Kidney epithelial cell (primary cell): ENCODE measurements around the gene CHMP2A. TPM values are rescaled to one million over a fixed set of nuclear protein-coding genes. Genes with fewer than 3 reads are reported as not detected.

ENCODE experiments used
- DNase-seq: peaks from one replicate; pipeline ENCODE4 v3.0.0-alpha.2; 2010; ENCODE audit warnings: low read depth
- H3K27me3 ChIP-seq: 2 replicates; pipeline ENCODE4 v1.6.0; 2011; ENCODE audit warnings: low read length; ENCODE audit not compliant: control insufficient read depth, insufficient read depth
- H3K36me3 ChIP-seq: 2 replicates; pipeline ENCODE4 v1.5.1; 2011; ENCODE audit warnings: low read length; ENCODE audit not compliant: control insufficient read depth, insufficient read depth
- H3K4me3 ChIP-seq: 2 replicates; pipeline ENCODE4 v1.5.1; 2011; ENCODE audit warnings: low read depth, mild to moderate bottlenecking, control low read depth, low read length
- total RNA-seq: library from RNA; depleted of rRNA; stranded (reverse); fragments of >200 nt; gene quantifications from 2 replicates; pipeline ENCODE4 v1.2.3, GENCODE V29; 2015
- TF ChIP-seq, protein P1 (sequence below): IDR thresholded peaks from 2 replicates; pipeline ENCODE4 v1.5.1; 2011; ENCODE audit warnings: mild to moderate bottlenecking, moderate library complexity, low read length, control low read depth, inconsistent platforms; ENCODE audit not compliant: insufficient read depth, poor library complexity, severe bottlenecking

CHMP2A gene
- total RNA-seq, 1 donor from 2014 or later = 154 TPM

DNA sequence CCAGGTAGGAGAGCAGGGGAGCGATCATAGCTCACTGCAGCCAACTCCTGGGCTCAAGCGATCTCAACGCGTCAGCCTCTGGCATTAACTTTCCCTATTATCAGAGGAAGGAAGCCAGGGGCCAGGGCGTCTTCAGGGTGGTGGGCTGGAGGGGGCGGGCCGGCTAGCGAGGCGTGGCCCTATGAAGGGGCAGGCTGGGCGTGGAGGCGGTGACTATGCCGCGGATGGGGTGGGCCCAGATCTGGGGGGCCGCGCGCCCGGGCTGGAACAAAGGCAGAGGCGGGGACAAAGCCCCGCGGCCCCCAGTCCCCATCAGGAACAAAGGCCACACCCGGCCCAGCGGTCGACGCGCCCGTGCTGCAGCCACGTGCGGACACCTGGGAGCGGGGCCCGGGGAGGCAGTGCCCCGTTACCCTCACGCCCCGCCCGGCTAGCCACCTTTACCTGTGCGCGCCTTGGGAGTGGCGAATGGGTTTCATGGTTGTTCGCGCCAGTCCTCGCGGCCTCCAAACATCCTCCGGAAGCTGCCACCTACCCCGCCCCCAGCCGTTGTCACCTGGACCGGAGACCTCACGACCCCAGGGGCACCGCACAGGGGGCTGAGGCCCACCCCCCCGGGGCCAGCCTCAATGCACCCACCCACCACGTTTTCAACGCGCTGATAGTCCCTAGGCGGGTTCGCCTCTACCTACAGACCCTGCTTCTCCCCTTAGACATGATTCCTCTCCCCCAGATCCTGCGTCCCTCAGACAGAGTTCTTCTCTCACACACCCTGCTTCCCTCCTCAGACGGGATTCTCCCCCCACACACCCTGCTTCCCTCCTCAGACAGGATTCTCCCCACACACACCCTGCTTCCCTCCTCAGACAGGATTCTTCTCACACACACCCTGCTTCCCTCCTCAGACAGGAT lies 16.4 kb downstream of the CHMP2A start:
- DNase-seq = no peak
- TF ChIP-seq, protein P1, sequence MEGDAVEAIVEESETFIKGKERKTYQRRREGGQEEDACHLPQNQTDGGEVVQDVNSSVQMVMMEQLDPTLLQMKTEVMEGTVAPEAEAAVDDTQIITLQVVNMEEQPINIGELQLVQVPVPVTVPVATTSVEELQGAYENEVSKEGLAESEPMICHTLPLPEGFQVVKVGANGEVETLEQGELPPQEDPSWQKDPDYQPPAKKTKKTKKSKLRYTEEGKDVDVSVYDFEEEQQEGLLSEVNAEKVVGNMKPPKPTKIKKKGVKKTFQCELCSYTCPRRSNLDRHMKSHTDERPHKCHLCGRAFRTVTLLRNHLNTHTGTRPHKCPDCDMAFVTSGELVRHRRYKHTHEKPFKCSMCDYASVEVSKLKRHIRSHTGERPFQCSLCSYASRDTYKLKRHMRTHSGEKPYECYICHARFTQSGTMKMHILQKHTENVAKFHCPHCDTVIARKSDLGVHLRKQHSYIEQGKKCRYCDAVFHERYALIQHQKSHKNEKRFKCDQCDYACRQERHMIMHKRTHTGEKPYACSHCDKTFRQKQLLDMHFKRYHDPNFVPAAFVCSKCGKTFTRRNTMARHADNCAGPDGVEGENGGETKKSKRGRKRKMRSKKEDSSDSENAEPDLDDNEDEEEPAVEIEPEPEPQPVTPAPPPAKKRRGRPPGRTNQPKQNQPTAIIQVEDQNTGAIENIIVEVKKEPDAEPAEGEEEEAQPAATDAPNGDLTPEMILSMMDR = no peak
- Histone ChIP-seq H3K27me3 (peaks cover 15% of the 10 kb centered on the region), H3K36me3 (no peaks in the 10 kb centered on the region), H3K4me3 (peak overlapping the region; percentile 26)

DNA sequence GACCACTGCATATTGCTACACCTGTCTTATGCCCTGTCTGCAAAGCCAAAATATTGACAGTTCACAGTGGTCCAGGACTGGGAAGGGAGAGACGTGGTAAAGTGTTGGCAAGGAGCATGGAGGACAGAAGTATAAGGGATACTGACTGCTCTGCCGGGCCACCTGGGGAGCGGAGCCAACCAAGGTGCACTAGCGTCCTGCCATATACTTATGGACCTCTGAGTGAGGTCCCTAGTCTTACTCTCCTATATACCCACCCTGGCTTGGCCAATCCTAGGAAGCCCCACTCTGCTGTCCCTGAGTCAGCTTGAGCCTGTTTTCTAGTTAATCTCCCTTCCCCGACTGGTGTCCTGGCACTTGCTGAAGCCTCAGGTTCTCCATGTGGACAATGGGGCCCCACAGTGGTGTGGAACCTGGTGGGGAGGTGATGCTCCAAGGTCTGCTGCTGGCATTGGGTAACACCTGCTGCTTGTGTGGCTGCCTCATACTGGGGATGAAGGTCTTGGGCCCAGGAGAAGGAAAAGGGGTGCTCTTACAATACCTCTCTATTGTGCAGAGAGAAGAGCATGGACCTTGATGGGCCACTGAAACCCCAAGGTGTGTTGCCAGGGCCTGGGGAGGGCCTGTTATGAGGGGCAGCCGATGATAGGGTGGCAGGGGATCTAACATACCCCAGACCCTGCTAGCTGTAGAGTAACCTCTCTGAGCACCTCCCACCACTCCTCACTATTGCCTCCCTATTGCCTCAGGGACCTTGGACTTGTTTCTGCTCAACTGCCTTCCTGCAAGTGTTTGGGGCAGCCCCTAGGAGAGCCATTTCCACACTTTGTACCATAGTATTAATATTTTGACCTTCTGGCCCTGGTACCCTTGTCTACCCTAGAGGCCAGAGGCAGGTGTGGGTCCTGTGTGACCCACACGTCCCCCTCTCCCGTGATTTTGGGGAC lies 17.8 kb downstream of the CHMP2A start:
- Histone ChIP-seq H3K36me3 (no peaks in the 10 kb centered on the region), H3K27me3 (peaks cover 15% of the 10 kb centered on the region), H3K4me3 (no peak overlapping the region)
- TF ChIP-seq, protein P1 = no peak
- no peak for DNase-seq

DNA sequence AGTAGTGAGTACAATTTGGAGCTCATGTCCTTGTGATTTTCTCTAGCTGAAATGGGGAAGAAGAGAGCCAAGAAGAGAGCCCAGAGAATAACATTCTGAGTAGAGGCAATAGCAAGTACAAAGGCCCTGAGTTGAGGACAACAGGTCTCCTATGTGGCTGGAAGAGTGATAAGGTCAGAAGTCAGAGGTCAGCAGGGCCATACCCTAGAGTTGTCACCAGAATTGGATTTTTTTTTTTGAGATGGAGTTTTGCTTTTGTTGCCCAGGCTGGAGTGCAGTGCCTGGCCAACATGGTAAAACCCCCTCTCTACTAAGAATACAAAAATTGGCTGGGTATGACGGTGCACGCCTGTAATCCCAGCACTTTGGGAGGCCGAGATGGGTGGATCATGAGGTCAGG lies 19.0 kb downstream of the CHMP2A start:
- Histone ChIP-seq H3K36me3 (no peaks in the 10 kb centered on the region), H3K4me3 (no peak overlapping the region), H3K27me3 (peaks cover 15% of the 10 kb centered on the region)
- TF ChIP-seq, protein P1 = no peak
- no peak for DNase-seq

DNA sequence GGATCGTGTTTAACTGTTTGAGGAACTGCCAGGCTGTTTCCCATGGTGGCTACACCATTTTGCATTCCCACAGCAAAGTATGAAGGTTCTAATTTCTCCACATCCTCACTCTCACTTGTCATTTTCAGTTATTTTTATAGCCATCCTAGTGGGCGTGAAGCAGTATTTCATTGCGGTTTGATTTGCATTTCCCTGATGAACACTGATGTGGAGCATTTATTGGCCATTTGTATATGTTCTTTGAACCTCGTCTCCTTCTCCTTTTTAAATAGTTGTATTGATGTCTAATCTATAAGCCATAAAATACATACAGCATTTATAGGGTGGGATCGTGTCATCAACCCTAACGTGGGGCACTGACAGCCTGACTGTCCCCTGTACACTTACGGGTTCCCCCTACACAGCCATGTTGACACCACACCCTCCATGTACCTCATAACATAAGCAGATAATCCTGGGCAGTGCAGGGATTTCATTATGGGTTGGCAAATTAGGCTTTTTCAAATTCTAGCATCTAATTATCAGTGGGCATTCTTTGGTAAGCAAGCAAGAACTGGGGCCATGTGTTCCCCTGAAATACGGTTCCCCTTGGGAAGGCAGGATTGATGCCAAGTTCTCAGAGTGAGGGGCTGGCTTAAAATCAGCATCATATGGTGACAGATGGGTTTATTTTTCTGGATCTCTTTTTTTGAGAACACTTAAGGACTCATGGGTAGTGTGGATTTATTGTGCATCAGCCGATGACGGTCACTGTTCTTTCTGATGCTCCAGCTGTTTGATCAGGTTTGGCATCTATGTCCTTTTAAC lies 23.7 kb downstream of the CHMP2A start:
- no peaks in the 10 kb centered on the region for H3K27me3 ChIP-seq
- H3K4me3 ChIP-seq = no peak overlapping the region
- TF ChIP-seq, protein P1 = no peak
- no peak for DNase-seq
- no peaks in the 10 kb centered on the region for H3K36me3 ChIP-seq

DNA sequence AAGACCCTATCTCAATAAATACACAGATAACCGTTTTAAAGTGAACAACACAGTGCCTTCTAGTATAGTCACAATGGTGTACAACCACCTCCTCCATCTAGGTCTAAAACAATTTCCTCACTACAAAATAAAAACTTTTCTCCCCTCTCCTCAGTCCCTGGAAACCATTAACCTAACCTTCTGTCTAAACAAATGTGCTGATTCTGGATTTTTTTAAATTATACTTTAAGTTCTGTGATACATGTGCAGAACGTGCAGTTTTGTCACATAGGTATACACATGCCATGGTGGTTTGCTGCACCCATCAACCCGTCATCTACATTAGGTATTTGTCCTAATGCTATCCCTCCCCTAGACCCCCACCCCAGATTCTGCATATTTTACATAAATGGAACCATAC lies 25.5 kb downstream of the CHMP2A start:
- Histone ChIP-seq H3K27me3 (no peaks in the 10 kb centered on the region), H3K4me3 (no peak overlapping the region), H3K36me3 (no peaks in the 10 kb centered on the region)
- no peak for DNase-seq
- TF ChIP-seq, protein P1 = no peak
